Left renal pelvis (tissue), 4 donors: Measurements from ENCODE around the gene SDC3. TPM values are rescaled to one million over a fixed set of nuclear protein-coding genes. Genes with fewer than 3 reads are reported as not detected.
"Not testable (repeated sequence)": the region's sequence is repeated elsewhere in the genome, so short reads cannot be mapped to it uniquely, and the experiment has no call there.

Source experiments
- DNase-seq, 4 donors: peaks; one replicate each; pipeline ENCODE4 v3.0.0-alpha.2; 2013; ENCODE audit warnings: low read depth in 4 of 4, low spot score in 3 of 4
- polyA plus RNA-seq, 4 donors: library from polyadenylated mRNA; unstranded; fragments of 120-200 nt; gene quantifications; one replicate each; pipeline ENCODE4 v1.2.1, GENCODE V29; 2013; ENCODE audit not compliant: insufficient read length in 4 of 4

The SDC3 gene
- polyA plus RNA-seq, 4 donors, result 25.5 to 41.5 (median 28.2) TPM

DNA sequence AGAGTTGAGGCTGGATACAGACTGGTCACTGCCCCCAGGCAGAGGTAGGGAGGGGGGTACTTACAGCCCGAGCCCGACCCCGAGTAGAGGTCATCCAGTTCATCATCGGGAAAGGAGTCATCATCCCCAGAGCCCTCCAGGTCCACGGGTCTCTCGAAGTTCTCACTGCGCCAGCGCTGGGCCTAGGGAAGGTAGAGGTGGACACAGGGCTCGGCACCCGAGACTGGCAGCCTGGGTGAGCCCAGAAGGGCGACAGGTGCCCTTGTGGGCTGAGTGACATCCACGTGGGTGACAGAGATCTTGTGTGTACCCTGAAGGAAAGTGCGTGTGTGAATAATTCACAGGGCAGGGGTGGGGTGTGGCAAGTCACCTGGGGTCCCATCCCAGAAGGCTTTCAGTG is 30.0 kb downstream of the SDC3 start:
- DNase-seq, result no peak

DNA sequence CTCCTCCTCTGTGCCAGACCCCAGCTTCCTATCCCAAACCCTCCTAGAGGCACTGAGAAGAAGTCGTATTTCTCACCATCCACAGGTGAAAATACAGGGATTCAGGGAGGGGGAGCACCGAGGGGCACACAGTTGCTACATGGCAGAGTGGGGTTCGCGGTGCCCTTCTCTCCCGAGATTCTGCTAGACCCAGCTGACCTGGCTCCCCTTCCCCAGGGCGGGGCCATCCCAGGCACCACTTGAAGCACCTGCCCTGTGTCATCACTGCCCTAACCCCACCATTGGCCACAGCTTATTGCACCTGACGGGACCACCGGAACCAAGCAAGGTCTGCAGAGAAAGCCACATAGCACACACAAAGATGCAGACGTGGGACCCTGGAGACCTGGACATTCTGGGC is 30.5 kb downstream of the SDC3 start:
- no peak for DNase-seq

DNA sequence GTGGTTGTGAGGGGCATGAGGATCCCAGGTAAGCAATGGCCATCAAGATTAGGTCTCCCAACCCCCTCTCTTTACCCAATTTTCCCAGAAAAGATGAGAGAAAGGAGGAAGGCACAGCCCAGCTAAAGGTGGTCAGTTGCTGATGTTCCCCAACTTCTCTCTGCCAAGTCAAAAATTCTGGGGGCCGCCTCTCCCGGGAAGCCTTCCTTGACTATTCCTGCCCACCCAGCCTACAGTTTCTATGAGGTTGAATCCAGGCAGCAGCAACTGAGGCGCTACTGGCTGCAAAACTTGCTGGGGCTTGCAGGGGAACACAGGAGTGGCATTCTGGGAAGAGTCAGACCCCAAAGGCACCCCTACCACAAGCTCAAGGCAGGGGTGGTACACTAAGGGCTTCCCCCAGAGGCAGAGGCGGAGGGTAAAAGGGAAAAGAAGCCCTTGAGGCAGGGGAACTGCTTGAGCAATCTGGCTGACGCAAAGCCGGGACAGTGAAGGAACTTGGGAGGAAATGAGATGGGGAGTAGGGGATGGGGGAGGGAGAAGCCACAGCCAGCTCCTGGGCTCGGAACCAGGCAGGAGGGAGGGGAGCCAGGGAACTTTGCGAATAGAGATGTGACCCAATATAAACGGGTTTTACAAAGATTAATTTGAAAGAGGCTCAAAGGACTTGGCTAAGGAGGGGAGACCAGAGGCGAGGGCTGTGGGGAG is 31.2 kb downstream of the SDC3 start:
- no peak for DNase-seq

DNA sequence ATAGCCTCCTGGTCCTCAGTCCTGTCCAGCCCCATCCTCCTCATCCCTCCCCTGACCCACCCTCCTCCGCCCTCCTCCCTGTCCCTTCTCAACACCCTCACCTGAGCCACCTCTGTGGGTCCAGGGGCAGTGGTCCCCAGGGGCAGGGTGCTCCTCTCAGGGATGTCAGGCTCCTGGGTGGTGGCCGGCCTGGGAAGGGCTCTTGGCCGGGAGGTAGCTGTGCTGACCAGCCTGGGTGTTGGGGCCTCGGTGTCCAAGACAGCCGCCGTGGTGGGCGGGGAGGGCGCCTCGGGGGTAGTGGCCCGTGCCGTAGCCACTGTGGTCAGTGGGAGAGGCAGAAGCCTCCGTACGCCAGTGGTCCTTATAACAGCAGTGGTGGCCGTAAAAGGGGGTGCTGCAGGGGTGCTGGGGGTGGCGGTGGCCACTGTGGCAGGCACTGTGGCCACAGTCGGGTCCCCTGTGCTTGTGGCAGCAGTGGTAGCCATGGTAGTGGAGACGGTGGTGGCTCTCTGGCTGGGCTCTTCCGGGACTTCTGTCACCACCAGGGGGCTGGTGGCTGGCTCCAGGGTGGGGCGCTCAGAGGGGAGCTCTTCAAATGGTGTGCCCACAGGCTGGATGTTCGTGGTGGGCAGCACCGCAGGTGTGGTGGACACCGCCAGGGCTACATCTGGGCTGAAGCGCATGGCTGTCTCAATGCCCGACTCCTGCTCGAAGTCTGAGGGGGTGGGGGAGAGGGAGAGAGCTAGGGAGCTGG is 31.9 kb downstream of the SDC3 start:
- DNase-seq, result no peak

DNA sequence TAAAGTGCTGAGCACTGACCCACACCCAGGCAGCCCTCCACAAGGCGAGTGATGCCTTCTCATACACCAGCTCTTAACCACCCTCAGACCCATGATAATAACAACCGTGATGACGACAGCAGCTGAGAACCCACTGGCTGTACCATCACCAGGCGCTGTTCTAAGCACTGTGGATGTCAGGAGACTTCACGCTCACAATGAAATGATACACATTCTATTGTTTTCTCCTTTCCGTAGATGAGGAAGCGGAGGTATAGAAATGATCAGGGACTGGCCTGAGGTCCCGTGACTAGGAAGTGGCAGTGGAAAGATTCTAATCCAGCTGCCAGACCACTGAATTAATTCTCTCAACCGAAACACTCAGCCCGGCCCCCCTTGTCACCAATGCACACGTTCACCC is 32.6 kb downstream of the SDC3 start:
- no peak for DNase-seq

DNA sequence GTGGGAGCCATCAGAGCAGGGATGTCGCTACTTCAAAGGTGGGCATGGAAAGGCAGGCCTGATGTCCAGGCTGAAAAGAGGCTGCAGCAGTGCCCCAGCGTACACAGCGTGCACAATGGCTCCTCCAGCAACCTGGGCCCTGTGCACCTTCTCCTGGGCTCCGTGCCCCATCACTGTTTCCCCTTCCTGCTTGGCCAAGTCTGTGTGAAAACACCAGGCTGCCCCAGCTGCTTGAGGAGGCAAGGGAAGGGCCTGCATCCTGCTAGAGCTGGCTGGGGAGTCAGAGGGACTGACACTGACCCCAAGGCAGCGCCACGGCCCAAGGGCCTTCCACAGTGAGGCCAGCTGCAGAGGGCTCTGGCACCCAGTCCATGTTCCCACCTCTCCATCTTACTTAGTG is 33.4 kb downstream of the SDC3 start:
- no peak for DNase-seq

DNA sequence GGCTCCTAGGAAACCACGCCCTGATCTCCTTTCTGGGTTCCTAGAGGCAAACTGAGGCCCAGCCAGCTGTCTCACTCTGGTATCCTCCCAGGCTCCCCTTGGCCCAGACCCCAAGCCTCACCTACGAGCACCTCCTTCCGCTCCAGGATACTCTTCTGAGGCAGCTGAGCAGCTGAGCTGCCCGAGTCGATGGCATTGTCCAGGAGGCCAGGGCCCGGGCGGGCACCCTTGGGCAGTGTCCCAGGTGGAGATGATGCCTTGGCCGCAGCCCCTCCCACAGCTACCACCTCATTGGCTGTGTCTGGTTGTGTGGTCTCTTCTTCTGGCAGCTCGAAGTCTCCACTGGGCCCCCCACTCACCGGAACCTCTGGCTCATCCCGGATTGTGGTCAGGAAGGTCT is 34.4 kb downstream of the SDC3 start:
- DNase-seq, result no peak

DNA sequence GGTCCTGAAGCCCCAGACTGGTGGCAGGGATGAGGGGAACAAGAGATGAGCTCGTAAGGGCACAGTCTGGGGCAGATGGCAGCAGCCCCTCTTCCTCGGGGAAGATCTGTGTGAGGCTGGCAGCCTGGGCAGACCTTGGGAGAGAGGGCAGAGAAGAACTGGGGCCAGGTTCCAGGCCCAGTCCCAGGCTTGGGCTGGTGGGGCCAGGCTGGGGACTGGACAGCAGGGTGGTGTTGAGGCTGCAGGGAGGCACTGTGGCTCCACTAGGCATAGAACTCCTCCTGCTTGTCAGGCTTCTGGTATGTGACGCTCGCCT is 35.7 kb downstream of the SDC3 start:
- DNase-seq, result no peak

DNA sequence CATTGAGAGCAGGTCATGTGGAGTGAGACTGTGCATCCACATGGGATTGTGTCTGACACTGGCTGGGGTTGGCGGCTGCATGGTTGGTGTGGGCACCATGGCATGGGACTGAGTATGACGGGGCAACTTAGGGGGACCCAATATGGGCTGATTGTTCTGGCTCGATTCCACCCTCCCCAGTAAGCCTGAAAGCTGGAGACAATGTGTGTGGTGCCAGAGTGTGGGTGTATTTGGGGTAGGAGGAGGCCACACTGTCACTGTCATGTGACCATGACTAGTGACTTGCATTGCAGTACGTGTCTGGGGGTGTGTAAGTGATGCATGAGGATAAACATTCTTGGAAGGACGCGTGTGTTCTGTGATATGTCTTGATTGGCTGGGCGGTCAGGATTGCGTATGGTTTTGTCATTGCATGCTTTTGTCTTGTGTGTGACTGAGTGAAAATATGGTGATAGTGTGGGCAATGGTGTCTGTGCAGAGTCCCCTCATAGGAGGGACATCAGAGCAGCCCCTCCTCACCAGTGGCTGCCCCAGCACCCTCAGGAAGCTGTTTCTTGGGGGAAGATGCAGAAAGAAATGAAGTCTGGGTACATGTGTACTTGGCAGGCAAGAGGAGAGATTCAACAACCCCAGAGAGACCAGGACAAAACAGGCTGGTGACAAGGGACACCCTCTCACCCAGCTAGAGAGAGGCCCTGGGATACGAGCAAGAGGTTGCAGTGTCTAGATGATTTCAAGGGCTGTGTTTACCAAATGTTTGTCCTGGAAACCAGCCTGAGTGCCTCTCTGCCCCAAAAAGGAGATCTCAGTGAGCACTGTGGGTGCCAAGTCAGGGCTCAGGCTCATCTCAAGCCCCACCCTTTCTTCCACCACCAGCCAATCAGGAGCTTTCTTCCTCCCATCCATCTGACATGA is 36.3 kb downstream of the SDC3 start:
- DNase-seq, result no peak

DNA sequence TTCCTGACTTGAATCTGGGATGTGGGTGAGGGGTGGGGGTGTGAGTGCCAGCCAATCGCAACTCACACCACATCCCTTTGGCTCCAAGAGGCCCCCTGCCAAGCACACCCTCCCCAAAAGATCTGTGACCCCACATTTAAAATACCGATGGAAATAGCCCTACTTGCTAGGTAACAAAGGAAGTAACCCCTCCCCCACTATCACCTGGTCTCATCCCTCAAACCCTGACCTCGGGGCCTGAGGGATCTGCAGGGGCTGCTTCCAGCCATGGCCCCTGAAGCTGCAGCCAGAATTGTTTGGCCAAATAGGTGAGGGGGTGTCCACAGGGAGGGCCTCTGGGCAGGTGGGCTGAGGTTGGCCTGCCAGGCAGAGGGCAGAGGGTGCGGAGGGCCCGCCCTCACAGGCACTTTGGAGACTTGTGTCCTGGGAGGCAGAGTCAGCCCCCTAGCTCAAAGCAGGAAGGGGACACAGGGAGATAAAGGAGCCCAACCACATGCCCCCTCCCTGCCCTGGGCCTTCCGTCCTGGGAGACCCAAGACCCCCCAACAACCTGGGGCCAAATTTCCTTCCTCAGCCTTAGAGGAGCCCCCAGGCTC is 37.2 kb downstream of the SDC3 start:
- DNase-seq, result no peak

DNA sequence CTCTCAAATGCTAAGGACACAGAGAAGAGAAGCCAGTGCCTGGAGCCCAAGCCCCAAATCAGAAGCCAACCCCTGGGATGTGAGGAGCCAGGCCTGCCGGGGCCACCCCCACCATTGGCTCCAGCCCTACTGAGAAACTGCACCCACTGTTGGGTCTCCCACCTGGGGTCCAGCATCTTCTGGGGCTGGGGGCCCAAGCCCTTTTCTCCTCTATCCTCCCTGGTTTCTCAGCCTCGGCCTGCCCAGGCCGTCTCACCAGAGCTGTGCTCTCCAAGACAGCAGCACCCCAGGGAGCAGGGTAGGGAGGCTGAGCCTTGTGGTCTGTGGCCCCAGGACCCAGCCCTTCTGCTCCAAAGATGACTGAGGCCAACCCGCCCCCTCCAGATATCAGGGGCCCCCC is 37.9 kb downstream of the SDC3 start:
- no peak for DNase-seq

DNA sequence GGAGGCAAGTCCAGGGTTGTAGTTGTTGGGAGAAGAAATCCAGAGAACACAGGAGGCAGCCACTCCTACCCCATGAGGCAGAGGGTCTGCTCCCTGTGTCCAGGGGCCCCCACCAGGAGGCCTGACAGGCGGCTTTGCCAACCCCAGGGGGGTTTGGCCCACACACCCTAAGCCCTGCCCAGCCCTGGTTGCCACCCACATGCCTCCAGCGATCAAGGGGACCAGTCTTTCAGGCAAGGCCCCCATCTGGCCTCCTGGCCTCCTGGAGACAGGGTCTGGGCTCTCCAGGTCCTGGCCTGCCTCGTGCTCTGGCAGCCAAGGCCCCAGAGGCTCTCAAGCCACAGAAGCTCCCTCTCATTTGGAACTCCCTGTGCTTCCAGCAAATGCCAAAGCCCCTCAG is 38.5 kb downstream of the SDC3 start:
- no peak for DNase-seq

DNA sequence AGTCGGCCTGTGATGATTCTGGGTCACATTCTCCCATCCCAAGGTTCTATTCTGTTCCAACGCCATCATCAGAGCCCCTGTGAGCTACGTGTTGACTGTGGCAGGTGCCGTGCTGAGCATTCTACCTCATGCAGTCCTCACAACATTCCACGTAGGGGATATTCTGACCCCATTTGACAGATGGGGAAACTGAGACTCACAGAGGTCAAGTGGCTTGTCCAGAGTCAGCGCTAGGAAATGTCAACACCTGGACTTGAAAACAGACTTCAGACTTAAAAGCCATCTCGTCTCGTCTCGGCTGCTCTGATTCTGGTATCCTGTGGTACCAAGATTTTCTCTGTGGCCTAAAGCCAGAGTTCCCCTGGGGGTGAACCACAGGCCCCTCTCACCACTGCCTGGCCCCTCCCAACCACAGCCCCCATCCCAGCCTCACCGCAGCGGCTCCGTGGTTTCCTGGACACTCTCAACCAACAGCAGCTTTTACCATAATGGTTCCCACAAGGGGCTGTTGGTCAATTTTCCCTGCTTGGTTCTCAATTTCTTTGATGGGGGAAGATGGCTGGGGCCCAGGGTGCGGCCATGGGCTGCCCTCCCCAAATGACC is 39.6 kb downstream of the SDC3 start:
- no peak for DNase-seq

DNA sequence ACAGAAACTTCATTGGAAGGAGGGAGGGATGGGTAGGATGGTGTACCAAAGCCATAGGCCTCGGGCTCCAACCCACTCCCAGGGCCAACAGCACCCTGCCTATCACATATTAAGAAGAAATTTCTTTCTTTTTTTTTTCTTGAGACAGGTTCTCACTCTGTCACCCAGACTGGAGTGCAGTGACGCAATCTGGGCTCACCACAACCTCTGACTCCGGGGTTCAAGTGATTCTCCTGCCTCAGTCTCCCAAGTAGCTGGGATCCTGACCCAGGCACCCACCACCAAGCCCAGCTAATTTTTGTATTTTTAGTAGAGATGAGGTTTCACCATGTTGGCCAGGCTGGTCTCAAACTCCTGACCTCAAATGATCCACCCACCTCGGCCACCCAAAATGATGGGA is 40.5 kb downstream of the SDC3 start:
- not testable (repeated sequence) for DNase-seq

DNA sequence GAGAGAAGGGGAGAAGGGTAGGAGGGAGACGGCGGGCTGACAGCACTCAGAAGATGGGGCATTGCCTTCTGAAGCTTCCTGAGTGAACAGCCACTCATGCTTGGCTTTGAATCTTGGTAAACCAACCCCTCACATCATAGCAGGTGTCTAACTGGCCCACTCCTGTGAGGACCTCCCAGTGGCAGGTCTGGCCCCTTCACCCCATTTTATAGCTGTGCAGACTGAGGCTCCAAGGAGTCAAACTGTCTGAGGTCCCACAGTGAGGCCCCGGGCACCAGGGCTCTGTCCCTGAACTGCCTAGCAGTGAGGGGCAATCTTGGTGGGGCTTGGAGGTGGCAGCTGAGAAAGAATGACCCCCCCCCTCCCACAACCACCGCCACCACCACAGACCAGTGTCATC is 41.0 kb downstream of the SDC3 start:
- no peak for DNase-seq

DNA sequence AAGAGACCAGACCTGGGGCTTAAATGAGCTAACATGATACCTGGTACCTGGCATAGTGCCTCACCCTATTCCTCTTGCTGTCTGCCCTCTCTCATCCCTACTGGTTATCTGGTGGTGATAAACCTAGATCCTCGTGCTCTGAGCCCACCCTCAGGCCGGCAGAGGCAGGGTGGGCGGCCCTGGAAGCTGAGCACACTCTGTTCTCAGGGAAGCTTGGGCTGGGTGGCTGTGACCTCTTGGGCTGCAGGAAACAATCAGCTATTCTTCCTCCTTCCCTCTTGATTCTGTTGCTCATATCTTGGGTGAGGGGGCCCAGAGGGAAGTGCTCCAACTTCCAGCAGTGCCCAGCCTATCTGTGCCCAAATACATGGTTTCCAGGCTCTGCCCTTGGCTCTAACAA is 42.0 kb downstream of the SDC3 start:
- DNase-seq, result no peak

DNA sequence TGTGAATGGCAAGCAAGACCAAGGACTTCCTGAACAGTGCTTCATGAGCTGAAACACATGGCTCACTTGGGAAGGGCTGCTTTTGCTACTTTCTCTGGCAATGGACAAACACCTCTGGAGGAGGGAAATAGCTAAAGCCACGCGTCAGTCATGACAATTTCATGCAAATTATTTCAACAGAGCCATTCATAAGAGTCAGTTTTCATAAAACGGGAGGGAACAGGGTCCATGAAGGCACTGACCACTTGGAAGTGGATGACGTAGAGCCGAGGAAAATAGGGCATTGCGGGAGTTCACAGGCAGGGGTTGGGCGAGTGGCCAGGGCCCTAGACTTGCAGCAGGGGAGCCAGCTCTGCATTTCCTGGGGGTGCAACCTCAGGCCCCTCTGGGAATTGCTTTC is 43.9 kb downstream of the SDC3 start:
- DNase-seq, result no peak

DNA sequence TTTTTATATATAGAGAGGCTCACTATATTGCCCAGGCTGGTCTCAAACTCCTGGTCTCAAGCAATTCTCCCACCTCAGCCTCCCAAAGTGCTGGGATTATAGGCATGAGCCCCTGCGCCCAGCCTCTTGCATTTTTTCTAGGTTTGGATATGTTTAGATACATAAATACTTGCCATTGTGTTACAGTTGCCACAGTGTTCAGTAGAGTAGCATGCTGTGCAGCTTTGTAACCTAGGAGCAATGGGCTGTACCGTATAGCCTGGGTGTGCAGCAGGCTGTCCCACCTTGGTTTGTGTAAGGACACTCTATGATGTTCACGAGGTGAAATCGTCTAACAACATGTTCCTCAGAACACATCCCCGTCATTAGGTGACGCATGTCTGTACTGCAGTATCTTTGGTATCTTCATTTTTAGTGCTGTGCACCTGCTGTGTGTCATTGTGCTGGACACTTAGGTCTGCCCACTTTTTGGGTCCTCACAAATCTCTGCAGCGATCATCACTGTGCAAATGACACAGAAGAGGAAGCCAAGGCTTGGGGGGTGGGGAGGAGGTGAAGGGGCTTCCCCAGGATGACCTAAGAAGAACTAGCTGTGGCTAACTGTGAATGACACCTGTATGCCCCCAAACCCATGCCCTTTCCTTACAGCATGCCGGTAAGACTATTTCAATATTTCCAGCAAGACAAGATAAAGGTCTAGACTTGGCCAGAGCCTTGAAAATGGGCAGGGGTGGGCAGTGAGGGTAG is 44.5 kb downstream of the SDC3 start:
- DNase-seq, result no peak

DNA sequence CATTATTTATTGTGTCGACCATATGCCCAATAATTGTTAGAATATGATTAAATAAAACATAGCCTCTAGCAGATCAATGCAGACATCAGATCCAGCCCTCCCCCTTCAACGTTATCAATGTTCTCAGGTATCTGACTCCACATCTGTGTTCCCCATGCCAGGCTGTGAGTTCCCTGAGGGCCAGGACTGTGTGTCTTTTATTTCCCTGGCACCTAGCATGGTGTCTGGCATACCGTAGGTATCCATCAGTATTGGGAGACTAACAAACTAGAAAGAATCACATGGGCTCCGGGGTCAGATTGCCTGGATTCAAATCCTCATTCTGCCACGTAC is 48.3 kb downstream of the SDC3 start:
- DNase-seq, result no peak

DNA sequence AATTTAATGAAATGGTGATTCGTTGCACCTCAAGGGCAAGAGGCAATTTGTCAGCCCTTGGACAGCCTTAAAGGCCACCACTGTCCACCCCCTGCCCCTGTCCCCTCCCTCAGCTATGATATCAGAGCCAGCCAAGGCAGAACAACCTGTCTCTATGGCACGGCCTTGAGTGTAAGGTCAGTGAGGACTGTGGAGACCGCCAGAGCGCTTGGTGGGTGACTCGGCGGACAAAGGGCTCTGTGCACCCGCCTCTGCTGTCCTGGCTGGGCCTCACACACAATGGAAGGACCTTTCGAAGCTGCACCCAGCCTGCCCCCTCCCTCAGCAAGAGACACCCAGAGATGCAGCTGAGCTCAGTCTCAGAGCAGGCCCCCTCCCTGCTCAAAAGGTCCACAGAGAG is 50.6 kb downstream of the SDC3 start:
- DNase-seq, result no peak
